ENCODE results near the gene POPDC2.

- TF ChIP-seq USF2 (IDR thresholded peaks at IDR 0.05; ENCODE audit: borderline replicate concordance, low read depth, low read length), result no peak
- TF ChIP-seq CTCF (IDR thresholded peaks at IDR 0.05 in 2 of 3, conservative IDR thresholded peaks at IDR 0.05 in 1 of 3; ENCODE audit: control insufficient read depth in 2 of 3, extremely low read depth in 1 of 3, insufficient read depth in 1 of 3, low read depth in 3 of 3, low read length in 3 of 3), result no peak
- TF ChIP-seq KDM1A (IDR thresholded peaks at IDR 0.05; ENCODE audit: borderline replicate concordance), result no peak
- no peak for TF ChIP-seq SP1 (IDR thresholded peaks at IDR 0.05; ENCODE audit: low read depth, low read length)
- TF ChIP-seq EZH2 (IDR thresholded peaks at IDR 0.05; ENCODE audit: borderline replicate concordance, control insufficient read depth, low read depth, low read length), result no peak
- no peak for TF ChIP-seq STAT3 (IDR thresholded peaks at IDR 0.05; ENCODE audit: low read depth, low read length)
- no peak for TF ChIP-seq ZNF274 (IDR thresholded peaks at IDR 0.05; ENCODE audit: insufficient read depth, insufficient read length)
- TF ChIP-seq DPF2 (IDR thresholded peaks at IDR 0.05), result no peak
- TF ChIP-seq TCF7 (IDR thresholded peaks at IDR 0.05; ENCODE audit: borderline replicate concordance), result no peak
- TF ChIP-seq BHLHE40 (IDR thresholded peaks at IDR 0.05; ENCODE audit: borderline replicate concordance in 1 of 2, low read depth in 2 of 2, low read length in 1 of 2), result no peak
- TF ChIP-seq POLR2AphosphoS5 (IDR thresholded peaks at IDR 0.05; ENCODE audit: low read length), result no peak
- TF ChIP-seq EP300 (IDR thresholded peaks at IDR 0.05; ENCODE audit: borderline replicate concordance in 1 of 2, control insufficient read depth in 1 of 2, low read depth in 2 of 2, low read length in 2 of 2), result no peak
- TF ChIP-seq ZNF24 (IDR thresholded peaks at IDR 0.05), result no peak
- TF ChIP-seq E4F1 (IDR thresholded peaks at IDR 0.05; ENCODE audit: borderline replicate concordance, partially characterized antibody), result no peak
Measured at GRCh38 chr3:119609301-119609700, 51.1 kb downstream of the POPDC2 start.
